ENCODE measurements around the gene NME3. TPM values are rescaled to one million over a fixed set of nuclear protein-coding genes. Genes with fewer than 3 reads are reported as not detected.

Gene NME3
- total RNA-seq, 1 experiment from 2014 or later, result 76.9 TPM

DNA sequence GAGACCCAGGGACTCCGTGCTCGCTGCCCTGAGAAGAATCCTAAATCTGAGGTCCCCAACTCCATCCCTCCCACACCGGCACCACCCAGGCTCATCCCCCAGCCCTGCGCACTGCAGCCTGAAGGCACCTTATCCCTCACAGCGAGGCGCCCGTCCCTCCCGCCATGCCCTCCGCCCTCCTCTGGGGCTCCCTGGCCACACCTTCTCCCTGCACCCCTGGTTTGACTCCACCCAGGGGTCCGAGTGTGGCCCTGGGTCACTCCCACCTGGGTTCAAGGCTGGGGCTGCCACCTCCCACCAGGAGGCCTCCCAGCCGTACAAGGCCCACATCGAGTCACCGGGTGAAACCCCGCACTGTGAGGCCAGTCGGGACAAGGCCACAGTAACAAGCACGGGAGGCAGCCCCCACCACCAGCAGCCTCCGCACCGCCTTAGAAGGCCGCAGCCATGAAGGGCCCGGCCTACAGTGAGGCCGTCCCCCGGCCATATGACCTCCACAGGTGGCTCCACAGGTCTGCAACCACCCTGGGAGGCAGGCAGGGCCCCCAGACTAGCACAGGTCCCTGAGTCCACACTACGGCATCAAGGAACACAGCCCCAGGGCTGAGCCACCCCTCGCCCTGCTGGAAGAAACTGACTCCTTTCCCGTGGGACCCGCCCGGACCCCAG, 47.0 kb upstream of the NME3 start:
- Histone ChIP-seq H2BK5ac (ENCODE audit: insufficient read length, low read length) (no peak overlapping the region), H3T11ph (ENCODE audit: low read length) (no peak overlapping the region), H3K4me2 (ENCODE audit: insufficient read depth, insufficient read length, low read length) (no peak overlapping the region), H3K27ac (ENCODE audit: insufficient read length, low read depth, low read length) (no peak overlapping the region), H3K23me2 (ENCODE audit: insufficient read length, low read depth, low read length, poor library complexity, severe bottlenecking) (no peaks in the 10 kb centered on the region), H4K8ac (replicated peaks; ENCODE audit: insufficient read length, low read depth, low read length) (no peak overlapping the region), H2BK12ac (ENCODE audit: insufficient read length, low read depth, low read length) (no peak overlapping the region), H2BK20ac (ENCODE audit: low read depth, low read length, poor library complexity, severe bottlenecking) (no peak overlapping the region), H2AK5ac (ENCODE audit: insufficient read length, low read length) (no peak overlapping the region), H3K79me1 (ENCODE audit: insufficient read depth, low read depth, low read length, poor library complexity, severe bottlenecking) (no peaks in the 10 kb centered on the region), H3K4me1 (ENCODE audit: insufficient read depth, low read length) (no peaks in the 10 kb centered on the region), H2BK120ac (ENCODE audit: low read depth, low read length, poor library complexity, severe bottlenecking) (no peak overlapping the region), H3K18ac (ENCODE audit: insufficient read length, low read depth, low read length) (no peak overlapping the region), H3K14ac (ENCODE audit: insufficient read depth, low read length) (no peak overlapping the region), H3K9me3 (ENCODE audit: control insufficient read depth, low read depth, low read length) (no peaks in the 10 kb centered on the region), H3K4ac (ENCODE audit: low read depth, low read length) (no peak overlapping the region), H4K5ac (ENCODE audit: insufficient read length, low read depth, low read length) (no peak overlapping the region), H3K79me2 (ENCODE audit: insufficient read depth, low read length) (no peaks in the 10 kb centered on the region), H3K27me3 (ENCODE audit: insufficient read depth, low read length) (no peaks in the 10 kb centered on the region), H3K23ac (ENCODE audit: insufficient read length, low read depth, low read length) (no peak overlapping the region), H2BK15ac (ENCODE audit: low read depth, low read length) (no peak overlapping the region), H4K91ac (ENCODE audit: insufficient read length, low read depth, low read length) (no peak overlapping the region), H3K9ac (ENCODE audit: extremely low read depth, insufficient read length, low read length) (no peak overlapping the region), H2AFZ (ENCODE audit: low read length) (no peak overlapping the region), H4K20me1 (ENCODE audit: control insufficient read depth, insufficient read depth, insufficient read length) (no peaks in the 10 kb centered on the region), H3K56ac (ENCODE audit: insufficient read length, low read depth, low read length) (no peak overlapping the region)
- H3K27ac Mint-ChIP-seq, result no peak overlapping the region
- H3K27me3 Mint-ChIP-seq (ENCODE audit: low read depth), result no peaks in the 10 kb centered on the region; the same call in 1 of the 2 replicates
- peaks cover 4 to 17% (median 16%) of the 10 kb centered on the region in 3 experiments; a peak in 6 of 7 replicates for H3K36me3 Mint-ChIP-seq (ENCODE audit: insufficient read depth in 1 of 3, low read depth in 3 of 3)
- no CpG with 5 or more reads among the region's 27 CpGs for WGBS (ENCODE audit: extremely low coverage, insufficient read length, low lambda C conversion rate)
- TF ChIP-seq, protein P1, sequence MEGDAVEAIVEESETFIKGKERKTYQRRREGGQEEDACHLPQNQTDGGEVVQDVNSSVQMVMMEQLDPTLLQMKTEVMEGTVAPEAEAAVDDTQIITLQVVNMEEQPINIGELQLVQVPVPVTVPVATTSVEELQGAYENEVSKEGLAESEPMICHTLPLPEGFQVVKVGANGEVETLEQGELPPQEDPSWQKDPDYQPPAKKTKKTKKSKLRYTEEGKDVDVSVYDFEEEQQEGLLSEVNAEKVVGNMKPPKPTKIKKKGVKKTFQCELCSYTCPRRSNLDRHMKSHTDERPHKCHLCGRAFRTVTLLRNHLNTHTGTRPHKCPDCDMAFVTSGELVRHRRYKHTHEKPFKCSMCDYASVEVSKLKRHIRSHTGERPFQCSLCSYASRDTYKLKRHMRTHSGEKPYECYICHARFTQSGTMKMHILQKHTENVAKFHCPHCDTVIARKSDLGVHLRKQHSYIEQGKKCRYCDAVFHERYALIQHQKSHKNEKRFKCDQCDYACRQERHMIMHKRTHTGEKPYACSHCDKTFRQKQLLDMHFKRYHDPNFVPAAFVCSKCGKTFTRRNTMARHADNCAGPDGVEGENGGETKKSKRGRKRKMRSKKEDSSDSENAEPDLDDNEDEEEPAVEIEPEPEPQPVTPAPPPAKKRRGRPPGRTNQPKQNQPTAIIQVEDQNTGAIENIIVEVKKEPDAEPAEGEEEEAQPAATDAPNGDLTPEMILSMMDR (conservative IDR thresholded peaks at IDR 0.05), result no peak
- H3K9me3 Mint-ChIP-seq, result no peaks in the 10 kb centered on the region
- H3K4me1 Mint-ChIP-seq, result no peaks in the 10 kb centered on the region
- H3K4me3 Mint-ChIP-seq, result no peak overlapping the region
- DNase-seq, result no peak

Measured in H9 (cell line).